ENCODE measurements around the gene ESRRB. TPM values are rescaled to one million over a fixed set of nuclear protein-coding genes. Genes with fewer than 3 reads are reported as not detected.

Gene ESRRB
- total RNA-seq, 2 donors from 2014 or later: 0.30 to 0.36 TPM

DNA sequence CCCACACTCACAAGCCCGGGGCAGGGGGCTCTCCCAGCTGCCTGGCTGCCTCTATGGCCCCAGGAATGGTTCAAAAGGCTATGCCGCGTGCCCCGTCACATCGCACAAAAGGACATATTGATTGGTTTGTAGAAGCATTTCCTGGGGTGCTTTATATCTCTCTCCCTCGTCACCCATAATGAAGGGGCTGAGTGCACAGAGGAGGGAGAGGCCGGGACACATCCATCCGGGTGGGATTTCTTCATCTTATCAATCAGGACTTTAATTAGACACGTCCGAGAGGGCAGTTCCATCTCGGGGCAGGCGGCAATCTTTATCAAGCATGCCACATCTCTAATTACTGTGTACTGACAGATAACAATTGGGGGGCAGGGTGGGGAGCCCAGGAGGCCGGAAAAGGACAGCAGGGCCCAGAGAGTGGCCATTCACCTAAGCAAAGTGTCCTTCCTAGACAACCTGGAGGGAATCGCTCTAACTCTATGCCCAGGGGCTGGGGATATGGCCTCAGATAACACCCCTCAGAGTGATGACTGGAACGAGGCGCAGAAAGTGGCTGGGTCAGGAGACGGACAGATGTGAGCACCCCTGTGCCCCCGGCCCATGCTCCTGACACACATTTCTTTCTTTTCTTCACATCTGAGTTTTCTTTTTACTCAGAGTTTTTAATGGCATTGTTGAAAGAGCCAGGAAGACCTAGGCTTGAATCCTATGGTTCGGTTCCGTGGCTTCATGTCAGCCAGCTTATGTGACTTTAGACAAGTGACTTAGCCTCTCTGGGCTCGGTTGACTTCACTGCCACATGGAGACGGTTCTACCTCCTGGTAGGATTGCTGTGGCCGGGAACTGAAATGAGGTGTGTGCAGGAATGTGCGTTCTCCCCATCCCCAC is 36.0 kb upstream of the ESRRB start:
- H3K4me3 Mint-ChIP-seq: no peak overlapping the region
- ATAC-seq (replicated peaks in 1 of 2): no peak
- no peak for DNase-seq
- no peak overlapping the region for H3K27ac Mint-ChIP-seq
- H3K36me3 Mint-ChIP-seq (ENCODE audit: insufficient read depth in 2 of 2): no peaks in the 10 kb centered on the region
- H3K4me1 Mint-ChIP-seq (ENCODE audit: low read depth): no peaks in the 10 kb centered on the region
- H3K27me3 Mint-ChIP-seq (ENCODE audit: low read depth): peaks cover 13% of the 10 kb centered on the region
- peaks cover 0 to 2% of the 10 kb centered on the region in 2 donors for H3K9me3 Mint-ChIP-seq

DNA sequence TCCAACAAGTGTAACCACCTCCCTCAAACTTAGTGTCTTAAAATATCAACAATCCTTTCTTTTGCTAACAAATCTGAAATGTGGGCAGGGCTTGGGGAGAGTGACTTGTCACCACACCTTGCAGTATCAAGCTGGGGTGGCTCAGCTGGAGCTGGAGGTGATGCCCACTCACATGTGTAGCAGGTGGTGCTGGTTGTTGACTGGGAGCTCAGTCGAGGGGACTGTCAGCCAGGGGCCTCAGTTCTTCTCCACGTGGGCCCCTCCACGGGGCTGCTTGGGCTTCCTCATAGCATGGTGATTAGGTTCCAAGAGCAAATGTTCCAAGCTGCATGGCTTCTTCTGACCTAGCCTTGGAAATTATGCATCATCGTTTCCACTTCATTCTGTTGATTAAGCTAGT is 32.6 kb upstream of the ESRRB start:
- DNase-seq (no peak), ATAC-seq (replicated peaks in 1 of 2) (no peak)
- Mint-ChIP-seq H3K27me3 (ENCODE audit: low read depth) (peaks cover 7% of the 10 kb centered on the region), H3K9me3 (peaks cover 0 to 2% of the 10 kb centered on the region in 2 donors), H3K4me1 (ENCODE audit: low read depth) (no peaks in the 10 kb centered on the region), H3K36me3 (ENCODE audit: insufficient read depth in 2 of 2) (no peaks in the 10 kb centered on the region), H3K27ac (no peak overlapping the region), H3K4me3 (no peak overlapping the region)

DNA sequence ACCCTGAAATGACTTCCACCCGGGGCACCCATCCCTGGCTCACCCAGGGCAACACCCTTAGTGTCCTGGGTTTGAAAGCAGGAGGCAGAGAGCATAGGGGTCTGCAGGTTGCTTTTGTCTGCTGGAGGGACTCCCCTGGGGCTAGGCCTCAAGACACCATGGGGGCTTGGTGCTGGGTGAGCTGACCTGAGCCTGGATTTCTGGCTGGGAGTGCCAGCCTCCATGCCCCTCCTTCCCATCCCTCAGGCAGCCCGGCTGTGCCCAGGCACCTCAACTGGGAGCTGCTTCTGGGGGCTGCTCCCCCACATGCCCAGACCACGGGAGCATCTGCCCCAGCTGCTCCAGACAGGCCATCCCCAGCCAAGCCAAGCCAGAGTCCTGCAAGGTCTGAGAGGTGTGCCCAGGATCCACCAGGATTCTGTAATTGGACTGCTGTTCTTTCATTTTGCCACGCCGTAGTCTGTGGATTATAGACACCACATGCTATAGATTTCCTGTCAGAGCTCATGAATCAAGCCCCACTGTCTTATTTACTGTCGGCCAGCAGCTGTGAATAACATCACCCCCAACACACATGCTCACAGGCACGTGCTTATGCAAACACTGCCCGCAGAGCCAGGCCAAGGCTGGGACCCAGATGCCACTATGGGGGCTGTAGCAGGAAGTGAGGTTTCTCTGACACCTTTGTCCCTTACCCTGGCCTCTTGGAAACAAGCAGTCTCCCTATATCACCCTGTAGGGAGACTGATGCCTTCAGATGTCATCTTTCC is 29.4 kb upstream of the ESRRB start:
- DNase-seq (no peak), ATAC-seq (replicated peaks in 1 of 2) (no peak)
- H3K9me3 Mint-ChIP-seq: peaks cover 0 to 2% of the 10 kb centered on the region in 2 donors
- no peaks in the 10 kb centered on the region for H3K36me3 Mint-ChIP-seq (ENCODE audit: insufficient read depth in 2 of 2)
- H3K4me1 Mint-ChIP-seq (ENCODE audit: low read depth): no peaks in the 10 kb centered on the region
- H3K27me3 Mint-ChIP-seq (ENCODE audit: low read depth): peaks cover 7% of the 10 kb centered on the region
- no peak overlapping the region for H3K27ac Mint-ChIP-seq
- H3K4me3 Mint-ChIP-seq: no peak overlapping the region

- no peaks in the 10 kb centered on the region for H3K4me1 Mint-ChIP-seq (ENCODE audit: low read depth)
- H3K9me3 Mint-ChIP-seq: no peaks in the 10 kb centered on the region
- H3K27me3 Mint-ChIP-seq (ENCODE audit: low read depth): peaks cover 8% of the 10 kb centered on the region
- no peak overlapping the region for H3K27ac Mint-ChIP-seq
- DNase-seq: no peak
- no peak overlapping the region for H3K4me3 Mint-ChIP-seq
- no peaks in the 10 kb centered on the region for H3K36me3 Mint-ChIP-seq (ENCODE audit: insufficient read depth in 2 of 2)
- ATAC-seq (replicated peaks in 1 of 2): no peak
These were observed 27.0 kb upstream of the ESRRB start for GRCh38 chr14:76348898-76349297.

DNA sequence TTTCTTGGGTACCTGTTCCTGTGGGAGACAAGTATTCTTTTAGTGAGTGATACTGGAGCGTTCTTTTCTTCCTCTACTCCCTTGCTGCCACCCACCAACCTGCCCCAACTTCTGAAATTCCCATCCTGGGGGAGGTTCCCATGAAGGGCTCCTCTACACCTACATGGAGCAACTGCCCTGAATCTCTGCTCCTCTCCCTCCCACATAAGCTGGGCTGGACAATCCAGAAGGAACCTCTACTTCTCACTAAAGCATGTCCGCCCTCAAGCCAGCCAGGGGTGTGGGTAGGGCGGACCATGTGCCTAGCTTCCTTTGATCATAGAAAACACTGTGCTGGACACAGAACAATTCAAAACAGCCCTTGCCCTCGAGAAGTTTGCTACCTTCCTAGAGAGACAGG is 25.9 kb upstream of the ESRRB start:
- H3K36me3 Mint-ChIP-seq (ENCODE audit: insufficient read depth in 2 of 2): no peaks in the 10 kb centered on the region
- peaks cover 8% of the 10 kb centered on the region for H3K27me3 Mint-ChIP-seq (ENCODE audit: low read depth)
- no peak overlapping the region for H3K4me3 Mint-ChIP-seq
- H3K4me1 Mint-ChIP-seq (ENCODE audit: low read depth): no peaks in the 10 kb centered on the region
- H3K9me3 Mint-ChIP-seq: no peaks in the 10 kb centered on the region
- ATAC-seq (replicated peaks in 1 of 2) (no peak), DNase-seq (no peak)
- H3K27ac Mint-ChIP-seq: no peak overlapping the region

- H3K36me3 Mint-ChIP-seq (ENCODE audit: insufficient read depth in 2 of 2): no peaks in the 10 kb centered on the region
- DNase-seq: no peak
- no peak overlapping the region for H3K4me3 Mint-ChIP-seq
- H3K9me3 Mint-ChIP-seq: no peaks in the 10 kb centered on the region
- H3K27me3 Mint-ChIP-seq (ENCODE audit: low read depth): peaks cover 8% of the 10 kb centered on the region
- no peaks in the 10 kb centered on the region for H3K4me1 Mint-ChIP-seq (ENCODE audit: low read depth)
- no peak for ATAC-seq (replicated peaks in 1 of 2)
- H3K27ac Mint-ChIP-seq: no peak overlapping the region
These were observed 25.3 kb upstream of the ESRRB start for GRCh38 chr14:76350671-76351070.

- Mint-ChIP-seq H3K27ac (no peak overlapping the region), H3K27me3 (ENCODE audit: low read depth) (peaks cover 13% of the 10 kb centered on the region), H3K9me3 (no peaks in the 10 kb centered on the region), H3K4me3 (no peak overlapping the region), H3K4me1 (ENCODE audit: low read depth) (no peaks in the 10 kb centered on the region), H3K36me3 (ENCODE audit: insufficient read depth in 2 of 2) (no peaks in the 10 kb centered on the region)
- ATAC-seq (replicated peaks in 1 of 2) (no peak), DNase-seq (no peak)
These were observed 24.0 kb upstream of the ESRRB start for GRCh38 chr14:76351941-76352340.

- Mint-ChIP-seq H3K27me3 (ENCODE audit: low read depth) (peaks cover 14% of the 10 kb centered on the region), H3K4me3 (peak overlapping the region; percentile 35 to 42), H3K27ac (no peak overlapping the region), H3K4me1 (ENCODE audit: low read depth) (no peaks in the 10 kb centered on the region), H3K36me3 (ENCODE audit: insufficient read depth in 2 of 2) (no peaks in the 10 kb centered on the region), H3K9me3 (no peaks in the 10 kb centered on the region)
- DNase-seq: peak; percentile 65 to 71
- ATAC-seq (replicated peaks in 1 of 2): peak; percentile 80 to 84
These were observed 23.2 kb upstream of the ESRRB start for GRCh38 chr14:76352639-76353281.

DNA sequence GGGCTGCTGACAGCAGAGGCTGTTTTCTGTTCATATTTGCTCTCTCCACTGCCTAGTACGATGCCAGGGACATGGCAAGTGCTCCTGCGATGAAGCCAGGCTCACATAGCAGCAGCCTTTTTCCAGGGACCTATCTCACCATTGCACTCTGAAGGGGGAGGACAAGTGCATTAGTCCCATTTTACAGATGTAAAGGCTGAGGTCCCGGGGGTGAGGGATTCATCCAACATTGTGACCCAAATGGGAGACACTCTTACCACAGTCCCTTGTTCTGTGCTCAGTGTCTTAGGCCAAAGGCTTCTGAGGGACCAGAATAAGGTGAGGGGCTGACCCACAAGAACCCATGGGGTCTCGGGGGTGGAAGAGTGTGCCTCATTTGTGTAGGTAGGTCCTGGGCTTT is 21.6 kb upstream of the ESRRB start:
- Mint-ChIP-seq H3K4me3 (no peak overlapping the region), H3K27ac (no peak overlapping the region), H3K9me3 (no peaks in the 10 kb centered on the region), H3K36me3 (ENCODE audit: insufficient read depth in 2 of 2) (no peaks in the 10 kb centered on the region), H3K27me3 (ENCODE audit: low read depth) (peaks cover 17% of the 10 kb centered on the region), H3K4me1 (ENCODE audit: low read depth) (no peaks in the 10 kb centered on the region)
- ATAC-seq (replicated peaks in 1 of 2) (no peak), DNase-seq (no peak)

DNA sequence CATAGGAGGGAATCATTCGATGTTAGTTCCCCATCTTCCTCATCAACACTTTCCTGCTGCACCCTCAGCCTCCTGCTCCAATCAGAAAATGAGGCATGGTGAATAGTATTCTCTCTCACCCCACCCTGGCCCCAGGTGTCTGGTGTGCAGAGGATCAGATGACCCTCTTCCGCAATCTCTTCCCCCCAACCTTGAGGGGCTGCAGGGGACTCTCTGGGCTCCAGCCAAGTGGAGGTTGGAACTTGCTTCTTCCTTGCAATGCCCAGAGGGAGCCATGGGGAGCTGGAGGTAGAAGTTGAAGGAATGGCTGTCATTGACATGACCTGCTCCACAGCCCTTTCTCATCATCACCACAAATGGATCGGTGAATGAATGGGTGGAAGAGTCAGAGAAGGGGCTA is 20.2 kb upstream of the ESRRB start:
- ATAC-seq (replicated peaks in 1 of 2): no peak
- Mint-ChIP-seq H3K27me3 (ENCODE audit: low read depth) (peaks cover 20% of the 10 kb centered on the region), H3K36me3 (ENCODE audit: insufficient read depth in 2 of 2) (no peaks in the 10 kb centered on the region)

GRCh38 chr14:76371066-76371465 is 4.9 kb upstream of the ESRRB start:
- no peak for DNase-seq
- H3K27me3 Mint-ChIP-seq (ENCODE audit: low read depth): peaks cover 22% of the 10 kb centered on the region
- H3K4me3 Mint-ChIP-seq: no peak overlapping the region
- no peak for ATAC-seq (replicated peaks in 1 of 2)
- H3K9me3 Mint-ChIP-seq: no peaks in the 10 kb centered on the region
- H3K36me3 Mint-ChIP-seq (ENCODE audit: insufficient read depth in 2 of 2): no peaks in the 10 kb centered on the region
- no peaks in the 10 kb centered on the region for H3K4me1 Mint-ChIP-seq (ENCODE audit: low read depth)
- H3K27ac Mint-ChIP-seq: no peak overlapping the region

More for the DNA sequence above, 20.2 kb upstream of the ESRRB start:
- DNase-seq: no peak
- Mint-ChIP-seq H3K4me1 (ENCODE audit: low read depth) (no peaks in the 10 kb centered on the region), H3K9me3 (no peaks in the 10 kb centered on the region), H3K4me3 (no peak overlapping the region), H3K27ac (no peak overlapping the region)

DNA sequence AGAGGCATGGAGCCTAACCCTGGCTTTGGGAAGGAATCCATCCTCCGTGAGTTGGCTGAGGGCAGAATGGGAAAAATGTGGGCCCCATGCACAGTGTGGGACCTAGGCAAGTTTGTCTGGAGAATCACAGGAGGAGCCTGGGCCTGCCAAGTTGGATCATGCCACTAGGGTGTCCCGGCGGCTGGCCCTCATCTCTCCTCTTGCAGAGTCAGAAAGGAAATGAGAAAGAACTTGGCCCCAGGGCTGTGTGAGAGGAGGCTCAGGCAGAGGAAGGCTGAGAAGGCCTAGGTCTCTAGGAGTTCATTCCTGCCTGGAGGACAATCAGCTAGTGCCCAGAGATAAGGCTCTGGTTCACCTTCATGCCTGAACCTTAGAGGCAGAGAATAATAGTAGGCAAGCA is 2.5 kb upstream of the ESRRB start:
- H3K27me3 Mint-ChIP-seq (ENCODE audit: low read depth): peaks cover 39% of the 10 kb centered on the region
- no peak overlapping the region for H3K4me3 Mint-ChIP-seq
- DNase-seq: no peak
- peaks cover 5% of the 10 kb centered on the region for H3K4me1 Mint-ChIP-seq (ENCODE audit: low read depth)
- H3K9me3 Mint-ChIP-seq: no peaks in the 10 kb centered on the region
- no peak overlapping the region for H3K27ac Mint-ChIP-seq
- no peak for ATAC-seq (replicated peaks in 1 of 2)
- no peaks in the 10 kb centered on the region for H3K36me3 Mint-ChIP-seq (ENCODE audit: insufficient read depth in 2 of 2)

- no peak overlapping the region for H3K27ac Mint-ChIP-seq
- no peak overlapping the region for H3K4me3 Mint-ChIP-seq
- no peaks in the 10 kb centered on the region for H3K36me3 Mint-ChIP-seq (ENCODE audit: insufficient read depth in 2 of 2)
- no peaks in the 10 kb centered on the region for H3K9me3 Mint-ChIP-seq
- DNase-seq (no peak), ATAC-seq (replicated peaks in 1 of 2) (no peak)
- peaks cover 59% of the 10 kb centered on the region for H3K27me3 Mint-ChIP-seq (ENCODE audit: low read depth)
- peaks cover 5% of the 10 kb centered on the region for H3K4me1 Mint-ChIP-seq (ENCODE audit: low read depth)
These were observed 453 bp upstream of the ESRRB start for GRCh38 chr14:76375484-76375883.

All from activated T-cell treated with anti-CD3 and anti-CD28 coated beads, Interleukin-2, amount 50 U/mL, for 72 hours (primary cell).